GM23338 (cell line): ENCODE measurements around the gene ARRB1.

ENCODE experiments used
- CREB1 ChIP-seq: fragments of 250-450 bp; sonication (Bioruptor Pico); IDR thresholded peaks from 2 replicates; pipeline ENCODE4 v1.5.0; 2020; ENCODE audit warnings: low read depth, mild to moderate bottlenecking, moderate library complexity
- CTCF ChIP-seq, 2 experiments: fragments of 200-600 bp in 1 of 2; sonication (generic) in 1 of 2; conservative IDR thresholded peaks; 2 replicates each; pipeline versions ENCODE4 v1.5.1 to v1.6.1; 2016 to 2017; ENCODE audit warnings: antibody characterized with exemption in 2 of 2, low read depth in 2 of 2, mild to moderate bottlenecking in 2 of 2, moderate library complexity in 1 of 2
- EZH2 ChIP-seq: fragments of 200-600 bp; sonication (generic); IDR thresholded peaks from one replicate; pipeline ENCODE4 v1.8.0; 2017; ENCODE audit warnings: antibody characterized with exemption, mild to moderate bottlenecking, low read depth; ENCODE audit not compliant: unreplicated experiment
- EZH2phosphoT487 ChIP-seq: fragments of 200-600 bp; sonication (generic); IDR thresholded peaks from one replicate; pipeline ENCODE4 v1.8.1; 2018; ENCODE audit warnings: antibody characterized with exemption; ENCODE audit not compliant: unreplicated experiment
- JUNB ChIP-seq: IDR thresholded peaks from one replicate; pipeline ENCODE4 v1.6.1; 2016; ENCODE audit warnings: antibody characterized with exemption; ENCODE audit not compliant: unreplicated experiment
- NANOG ChIP-seq: IDR thresholded peaks from 2 replicates; pipeline ENCODE4 v1.6.1; 2016; ENCODE audit warnings: antibody characterized with exemption, borderline replicate concordance
- POLR2AphosphoS5 ChIP-seq: IDR thresholded peaks from 2 replicates; pipeline ENCODE4 v1.6.1; 2016; ENCODE audit warnings: antibody characterized with exemption, low read depth
- STAT1 ChIP-seq: IDR thresholded peaks from one replicate; pipeline ENCODE4 v1.6.1; 2016; ENCODE audit warnings: antibody characterized with exemption; ENCODE audit not compliant: unreplicated experiment
- TF ChIP-seq, protein P1 (sequence below): IDR thresholded peaks from one replicate; pipeline ENCODE4 v1.6.1; 2018; ENCODE audit warnings: antibody characterized with exemption; ENCODE audit not compliant: unreplicated experiment
- TF ChIP-seq, protein P2 (sequence below): fragments of 250-450 bp; sonication (Bioruptor Pico); IDR thresholded peaks from 2 replicates; pipeline ENCODE4 v1.5.0; 2020; ENCODE audit warnings: mild to moderate bottlenecking, moderate library complexity

GRCh38 chr11:75265851-75266531, 85.5 kb downstream of the ARRB1 start:
- TF ChIP-seq STAT1, result no peak
- no peak for TF ChIP-seq POLR2AphosphoS5
- TF ChIP-seq CTCF (conservative IDR thresholded peaks at IDR 0.05; ENCODE audit: low read depth in 2 of 2), result no peak
- no peak for TF ChIP-seq CREB1 (CRISPR knock-in tag)
- no peak for TF ChIP-seq EZH2
- TF ChIP-seq EZH2phosphoT487, result no peak
- TF ChIP-seq, protein P1, sequence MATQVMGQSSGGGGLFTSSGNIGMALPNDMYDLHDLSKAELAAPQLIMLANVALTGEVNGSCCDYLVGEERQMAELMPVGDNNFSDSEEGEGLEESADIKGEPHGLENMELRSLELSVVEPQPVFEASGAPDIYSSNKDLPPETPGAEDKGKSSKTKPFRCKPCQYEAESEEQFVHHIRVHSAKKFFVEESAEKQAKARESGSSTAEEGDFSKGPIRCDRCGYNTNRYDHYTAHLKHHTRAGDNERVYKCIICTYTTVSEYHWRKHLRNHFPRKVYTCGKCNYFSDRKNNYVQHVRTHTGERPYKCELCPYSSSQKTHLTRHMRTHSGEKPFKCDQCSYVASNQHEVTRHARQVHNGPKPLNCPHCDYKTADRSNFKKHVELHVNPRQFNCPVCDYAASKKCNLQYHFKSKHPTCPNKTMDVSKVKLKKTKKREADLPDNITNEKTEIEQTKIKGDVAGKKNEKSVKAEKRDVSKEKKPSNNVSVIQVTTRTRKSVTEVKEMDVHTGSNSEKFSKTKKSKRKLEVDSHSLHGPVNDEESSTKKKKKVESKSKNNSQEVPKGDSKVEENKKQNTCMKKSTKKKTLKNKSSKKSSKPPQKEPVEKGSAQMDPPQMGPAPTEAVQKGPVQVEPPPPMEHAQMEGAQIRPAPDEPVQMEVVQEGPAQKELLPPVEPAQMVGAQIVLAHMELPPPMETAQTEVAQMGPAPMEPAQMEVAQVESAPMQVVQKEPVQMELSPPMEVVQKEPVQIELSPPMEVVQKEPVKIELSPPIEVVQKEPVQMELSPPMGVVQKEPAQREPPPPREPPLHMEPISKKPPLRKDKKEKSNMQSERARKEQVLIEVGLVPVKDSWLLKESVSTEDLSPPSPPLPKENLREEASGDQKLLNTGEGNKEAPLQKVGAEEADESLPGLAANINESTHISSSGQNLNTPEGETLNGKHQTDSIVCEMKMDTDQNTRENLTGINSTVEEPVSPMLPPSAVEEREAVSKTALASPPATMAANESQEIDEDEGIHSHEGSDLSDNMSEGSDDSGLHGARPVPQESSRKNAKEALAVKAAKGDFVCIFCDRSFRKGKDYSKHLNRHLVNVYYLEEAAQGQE, result no peak
- no peak for TF ChIP-seq JUNB
- TF ChIP-seq, protein P2, sequence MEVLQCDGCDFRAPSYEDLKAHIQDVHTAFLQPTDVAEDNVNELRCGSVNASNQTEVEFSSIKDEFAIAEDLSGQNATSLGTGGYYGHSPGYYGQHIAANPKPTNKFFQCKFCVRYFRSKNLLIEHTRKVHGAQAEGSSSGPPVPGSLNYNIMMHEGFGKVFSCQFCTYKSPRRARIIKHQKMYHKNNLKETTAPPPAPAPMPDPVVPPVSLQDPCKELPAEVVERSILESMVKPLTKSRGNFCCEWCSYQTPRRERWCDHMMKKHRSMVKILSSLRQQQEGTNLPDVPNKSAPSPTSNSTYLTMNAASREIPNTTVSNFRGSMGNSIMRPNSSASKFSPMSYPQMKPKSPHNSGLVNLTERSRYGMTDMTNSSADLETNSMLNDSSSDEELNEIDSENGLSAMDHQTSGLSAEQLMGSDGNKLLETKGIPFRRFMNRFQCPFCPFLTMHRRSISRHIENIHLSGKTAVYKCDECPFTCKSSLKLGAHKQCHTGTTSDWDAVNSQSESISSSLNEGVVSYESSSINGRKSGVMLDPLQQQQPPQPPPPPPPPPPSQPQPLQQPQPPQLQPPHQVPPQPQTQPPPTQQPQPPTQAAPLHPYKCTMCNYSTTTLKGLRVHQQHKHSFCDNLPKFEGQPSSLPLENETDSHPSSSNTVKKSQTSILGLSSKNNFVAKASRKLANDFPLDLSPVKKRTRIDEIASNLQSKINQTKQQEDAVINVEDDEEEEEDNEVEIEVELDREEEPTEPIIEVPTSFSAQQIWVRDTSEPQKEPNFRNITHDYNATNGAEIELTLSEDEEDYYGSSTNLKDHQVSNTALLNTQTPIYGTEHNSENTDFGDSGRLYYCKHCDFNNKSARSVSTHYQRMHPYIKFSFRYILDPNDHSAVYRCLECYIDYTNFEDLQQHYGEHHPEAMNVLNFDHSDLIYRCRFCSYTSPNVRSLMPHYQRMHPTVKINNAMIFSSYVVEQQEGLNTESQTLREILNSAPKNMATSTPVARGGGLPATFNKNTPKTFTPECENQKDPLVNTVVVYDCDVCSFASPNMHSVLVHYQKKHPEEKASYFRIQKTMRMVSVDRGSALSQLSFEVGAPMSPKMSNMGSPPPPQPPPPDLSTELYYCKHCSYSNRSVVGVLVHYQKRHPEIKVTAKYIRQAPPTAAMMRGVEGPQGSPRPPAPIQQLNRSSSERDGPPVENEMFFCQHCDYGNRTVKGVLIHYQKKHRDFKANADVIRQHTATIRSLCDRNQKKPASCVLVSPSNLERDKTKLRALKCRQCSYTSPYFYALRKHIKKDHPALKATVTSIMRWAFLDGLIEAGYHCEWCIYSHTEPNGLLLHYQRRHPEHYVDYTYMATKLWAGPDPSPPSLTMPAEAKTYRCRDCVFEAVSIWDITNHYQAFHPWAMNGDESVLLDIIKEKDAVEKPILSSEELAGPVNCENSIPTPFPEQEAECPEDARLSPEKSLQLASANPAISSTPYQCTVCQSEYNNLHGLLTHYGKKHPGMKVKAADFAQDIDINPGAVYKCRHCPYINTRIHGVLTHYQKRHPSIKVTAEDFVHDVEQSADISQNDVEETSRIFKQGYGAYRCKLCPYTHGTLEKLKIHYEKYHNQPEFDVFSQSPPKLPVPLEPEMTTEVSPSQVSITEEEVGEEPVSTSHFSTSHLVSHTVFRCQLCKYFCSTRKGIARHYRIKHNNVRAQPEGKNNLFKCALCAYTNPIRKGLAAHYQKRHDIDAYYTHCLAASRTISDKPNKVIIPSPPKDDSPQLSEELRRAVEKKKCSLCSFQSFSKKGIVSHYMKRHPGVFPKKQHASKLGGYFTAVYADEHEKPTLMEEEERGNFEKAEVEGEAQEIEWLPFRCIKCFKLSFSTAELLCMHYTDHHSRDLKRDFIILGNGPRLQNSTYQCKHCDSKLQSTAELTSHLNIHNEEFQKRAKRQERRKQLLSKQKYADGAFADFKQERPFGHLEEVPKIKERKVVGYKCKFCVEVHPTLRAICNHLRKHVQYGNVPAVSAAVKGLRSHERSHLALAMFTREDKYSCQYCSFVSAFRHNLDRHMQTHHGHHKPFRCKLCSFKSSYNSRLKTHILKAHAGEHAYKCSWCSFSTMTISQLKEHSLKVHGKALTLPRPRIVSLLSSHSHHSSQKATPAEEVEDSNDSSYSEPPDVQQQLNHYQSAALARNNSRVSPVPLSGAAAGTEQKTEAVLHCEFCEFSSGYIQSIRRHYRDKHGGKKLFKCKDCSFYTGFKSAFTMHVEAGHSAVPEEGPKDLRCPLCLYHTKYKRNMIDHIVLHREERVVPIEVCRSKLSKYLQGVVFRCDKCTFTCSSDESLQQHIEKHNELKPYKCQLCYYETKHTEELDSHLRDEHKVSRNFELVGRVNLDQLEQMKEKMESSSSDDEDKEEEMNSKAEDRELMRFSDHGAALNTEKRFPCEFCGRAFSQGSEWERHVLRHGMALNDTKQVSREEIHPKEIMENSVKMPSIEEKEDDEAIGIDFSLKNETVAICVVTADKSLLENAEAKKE (CRISPR knock-in tag), result no peak
- no peak for TF ChIP-seq NANOG
